GM20000 (cell line): Measurements from ENCODE around the gene SPACA1.
A peak's percentile ranks its signal among the peaks of the same experiment; 100 is the strongest.
"Not testable (repeated sequence)": the region's sequence is repeated elsewhere in the genome, so short reads cannot be mapped to it uniquely, and the experiment has no call there.

Experiments used
- DNase-seq: peaks from one replicate; pipeline ENCODE4 v3.0.0; 2012; ENCODE audit warnings: low spot score
- CTCF ChIP-seq: IDR thresholded peaks from 2 replicates; pipeline ENCODE4 v1.5.1; 2012; ENCODE audit warnings: mild to moderate bottlenecking, control low read depth; ENCODE audit errors: extremely low read depth, missing control alignments

SPACA1 gene

GRCh38 chr6:88047510-88048150 lies at the start of gene SPACA1:
Gene SPACA1, plus strand, starts transcription at chr6:88047841. Its CDS starts 65 bp downstream, at chr6:88047906.
- no peak for TF ChIP-seq CTCF
- no peak for DNase-seq

GRCh38 chr6:88000713-88001112 lies 46.9 kb upstream of the SPACA1 start:
- TF ChIP-seq CTCF = no peak
- no peak for DNase-seq

- not testable (repeated sequence) for DNase-seq
Observed at GRCh38 chr6:88001279-88001678, 46.4 kb upstream of the SPACA1 start.

GRCh38 chr6:88004707-88005106 lies 42.9 kb upstream of the SPACA1 start:
- no peak for DNase-seq
- TF ChIP-seq CTCF = no peak

GRCh38 chr6:88006557-88006956 lies 41.1 kb upstream of the SPACA1 start:
- TF ChIP-seq CTCF = no peak
- DNase-seq = no peak

- TF ChIP-seq CTCF = no peak
- DNase-seq = no peak
Observed at GRCh38 chr6:88008411-88008810, 39.2 kb upstream of the SPACA1 start.

- DNase-seq = no peak
- TF ChIP-seq CTCF = no peak
Observed at GRCh38 chr6:88008831-88009231, 38.8 kb upstream of the SPACA1 start.

- DNase-seq = peak; percentile 29
Observed at GRCh38 chr6:88013015-88013414, 34.6 kb upstream of the SPACA1 start.

More at GRCh38 chr6:88013015-88013414, 34.6 kb upstream of the SPACA1 start:
- no peak for TF ChIP-seq CTCF
